ENCODE measurements around the gene PRR35.

DNA sequence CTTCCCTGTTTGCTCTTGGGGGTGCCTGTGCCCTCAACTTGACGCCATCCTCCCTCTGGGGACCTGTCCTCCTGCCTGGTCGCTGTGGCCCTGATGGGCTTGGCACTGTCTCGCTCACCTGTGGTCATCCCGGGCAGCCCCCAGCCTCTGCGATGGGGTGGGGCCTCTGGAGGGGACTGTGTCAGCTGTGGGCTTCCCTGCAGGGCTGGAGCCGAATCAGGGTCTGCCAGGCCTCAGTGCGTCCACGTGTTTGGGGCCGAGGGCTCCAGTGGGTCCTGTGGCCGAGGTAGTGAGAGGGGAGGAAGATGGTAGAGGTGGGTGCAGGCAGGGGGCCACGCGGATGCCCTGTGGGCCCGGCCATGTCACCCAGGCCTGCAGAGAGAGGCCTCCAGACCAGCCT is 17.6 kb downstream of the PRR35 start:
- TF ChIP-seq EZH2 (IDR thresholded peaks at IDR 0.05; ENCODE audit: insufficient read depth, poor library complexity, severe bottlenecking) (no peak), EZH2phosphoT487 (IDR thresholded peaks at IDR 0.05; ENCODE audit: insufficient read depth, low read depth) (no peak)
